Measurements from ENCODE around the gene EFEMP1.

EFEMP1 gene

DNA sequence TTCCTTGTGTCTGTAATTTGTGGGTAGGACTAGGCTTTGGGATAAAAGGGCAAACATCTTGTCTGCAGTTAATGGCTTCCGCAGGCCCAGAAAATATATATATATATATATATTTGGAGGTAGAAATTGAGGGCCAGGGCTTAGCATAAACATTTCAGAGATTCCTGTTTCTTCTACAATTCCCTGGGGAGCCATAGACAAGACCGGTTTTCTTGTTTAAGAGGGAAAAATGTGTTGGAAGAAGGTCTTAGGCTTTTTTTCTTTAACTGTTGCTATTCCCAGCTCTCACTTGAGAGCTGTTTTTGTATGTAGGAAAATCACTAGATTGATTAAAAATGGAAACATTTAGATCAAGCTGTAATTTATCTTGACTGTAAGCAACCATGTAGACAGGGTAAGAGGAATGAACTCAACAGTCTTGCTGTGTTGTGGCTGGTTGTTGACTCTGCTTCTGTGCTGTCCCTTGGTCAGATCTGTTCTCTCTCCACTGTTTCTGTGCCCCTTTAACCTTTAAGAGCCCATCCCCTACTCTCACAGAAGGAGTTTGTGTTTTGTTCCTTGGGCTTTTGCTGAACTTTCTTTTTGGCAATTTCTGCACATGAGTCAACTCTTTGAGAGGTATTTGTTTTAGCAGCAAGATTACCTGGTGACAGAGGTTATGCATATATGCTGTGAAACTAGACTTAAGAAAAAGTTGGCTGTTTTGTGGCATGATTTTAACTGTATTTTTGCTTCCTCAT lies 58.3 kb downstream of the EFEMP1 start:
- H3K4me1 ChIP-seq (ENCODE audit: control insufficient read depth in 2 of 2, insufficient read depth in 1 of 2, low read depth in 1 of 2, low read length in 2 of 2), result no peaks in the 10 kb centered on the region
- H2AK5ac ChIP-seq (ENCODE audit: low read depth, low read length), result no peak overlapping the region
- H3K27ac ChIP-seq (replicated peaks; ENCODE audit: low read length), result no peak overlapping the region
- no peaks in the 10 kb centered on the region for H3K79me1 ChIP-seq (ENCODE audit: low read depth, low read length)
- no peak overlapping the region for H2BK12ac ChIP-seq (ENCODE audit: low read length)
- no peak overlapping the region for H3K4me3 ChIP-seq (ENCODE audit: low read length in 2 of 2)
- H3K4ac ChIP-seq (ENCODE audit: low read length), result no peak overlapping the region
- no peak overlapping the region for H3K18ac ChIP-seq (ENCODE audit: low read length)
- no peak overlapping the region for H2AFZ ChIP-seq (ENCODE audit: low read length)
- WGBS, 2 donors (ENCODE audit: extremely low coverage in 2 of 2, insufficient read length in 2 of 2, insufficient replicate concordance in 1 of 2), result no CpG with 5 or more reads among the region's 2 CpGs
- H2BK15ac ChIP-seq (ENCODE audit: low read length), result no peak overlapping the region
- no peak overlapping the region for H4K8ac ChIP-seq (ENCODE audit: low read depth, low read length)
- H3K9ac ChIP-seq (ENCODE audit: low read depth, low read length, poor library complexity), result no peak overlapping the region
- H3K4me2 ChIP-seq (ENCODE audit: insufficient read depth, low read length, poor library complexity, severe bottlenecking), result no peak overlapping the region
- DNase-seq (ENCODE audit: low spot score), result no peak
- H4K91ac ChIP-seq (ENCODE audit: low read depth, low read length, poor library complexity), result no peak overlapping the region
- no peaks in the 10 kb centered on the region for H3K27me3 ChIP-seq (ENCODE audit: control insufficient read depth in 3 of 3, insufficient read depth in 3 of 3, low read depth in 1 of 3, low read length in 3 of 3)
- H2BK5ac ChIP-seq (ENCODE audit: low read length), result no peak overlapping the region
- H3K36me3 ChIP-seq (replicated peaks in 1 of 2; ENCODE audit: control insufficient read depth in 2 of 2, insufficient read depth in 2 of 2, low read length in 2 of 2), result no peaks in the 10 kb centered on the region
- H3K23ac ChIP-seq (ENCODE audit: low read depth, low read length, poor library complexity), result no peak overlapping the region
- no peak overlapping the region for H2BK120ac ChIP-seq (ENCODE audit: low read depth, low read length)
- no peaks in the 10 kb centered on the region for H3K9me3 ChIP-seq (replicated peaks in 1 of 2; ENCODE audit: control insufficient read depth in 2 of 2, insufficient read depth in 1 of 2, low read depth in 1 of 2, low read length in 2 of 2)
- H3K14ac ChIP-seq (ENCODE audit: low read length), result no peak overlapping the region

DNA sequence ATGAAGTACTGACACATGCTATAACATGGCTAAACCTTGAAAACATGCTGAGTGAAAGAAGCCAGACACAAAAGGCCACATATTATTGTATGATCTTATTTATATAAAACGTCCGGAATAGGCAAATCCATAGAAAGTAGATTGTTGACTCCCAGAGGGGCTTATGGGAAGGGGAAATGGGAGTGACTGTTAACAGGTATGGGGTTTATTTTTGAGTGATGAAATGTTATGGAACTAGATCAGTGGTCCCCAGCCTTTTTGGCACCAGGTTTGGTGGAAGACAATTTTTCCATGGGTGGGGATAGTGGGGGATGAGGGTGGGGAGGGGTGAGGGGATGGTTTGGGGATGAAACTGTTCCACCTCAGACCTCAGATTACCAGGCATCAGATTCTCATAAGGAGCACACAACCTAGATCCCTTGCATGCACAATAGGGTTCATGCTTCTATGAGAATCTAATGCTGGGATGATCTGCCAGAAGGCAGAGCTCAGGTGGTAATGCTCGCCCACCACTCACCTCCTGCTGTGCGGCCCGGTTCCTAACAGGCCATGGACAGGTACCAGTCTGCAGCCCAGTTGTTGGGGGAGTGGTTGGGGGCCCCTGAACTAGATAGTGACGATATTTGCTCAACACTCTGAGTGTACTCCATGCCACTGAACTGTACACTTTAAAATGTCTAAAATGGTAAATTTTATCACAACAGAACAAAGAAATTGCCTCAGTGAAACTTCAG lies 59.1 kb downstream of the EFEMP1 start:
- H3K79me1 ChIP-seq (ENCODE audit: low read depth, low read length), result no peaks in the 10 kb centered on the region

DNA sequence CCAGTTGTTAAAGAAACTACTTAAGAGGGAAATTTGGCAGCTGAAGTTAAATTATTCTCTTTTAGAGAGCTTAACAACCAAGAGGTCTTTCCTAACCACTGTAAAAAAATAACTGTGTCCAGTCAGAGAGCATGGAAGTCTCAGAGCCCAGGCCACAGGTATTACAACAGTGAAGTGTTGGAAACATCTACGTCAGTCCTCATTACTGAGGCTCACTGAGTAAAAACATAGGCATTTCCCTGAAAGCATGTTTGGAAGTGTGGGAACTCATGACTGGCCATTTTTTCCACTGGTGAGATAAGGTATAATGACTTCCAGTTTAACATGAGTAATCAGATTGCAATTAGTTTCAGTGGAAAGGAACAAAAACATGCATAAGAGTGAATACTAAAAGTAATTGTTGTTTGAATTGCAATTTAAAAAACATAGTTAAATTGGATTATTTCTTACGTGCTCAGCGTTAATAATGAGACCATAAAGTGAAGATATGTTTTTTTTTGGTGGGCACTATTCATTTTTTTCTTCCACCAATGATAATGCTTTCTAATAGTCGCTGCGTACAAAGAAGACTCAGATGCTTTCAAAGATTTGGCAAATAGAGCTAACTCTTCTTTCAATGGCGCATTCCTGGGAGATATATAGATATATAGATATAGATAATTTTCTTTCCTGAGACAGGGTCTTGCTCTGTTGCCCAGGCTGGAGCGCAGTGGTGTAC lies 60.8 kb downstream of the EFEMP1 start:
- Histone ChIP-seq H2AFZ (ENCODE audit: low read length) (no peak overlapping the region), H2BK15ac (ENCODE audit: low read length) (no peak overlapping the region), H3K18ac (ENCODE audit: low read length) (no peak overlapping the region), H3K27me3 (ENCODE audit: control insufficient read depth in 3 of 3, insufficient read depth in 3 of 3, low read depth in 1 of 3, low read length in 3 of 3) (no peaks in the 10 kb centered on the region), H2BK12ac (ENCODE audit: low read length) (no peak overlapping the region), H3K79me1 (ENCODE audit: low read depth, low read length) (no peaks in the 10 kb centered on the region), H3K4me1 (ENCODE audit: control insufficient read depth in 2 of 2, insufficient read depth in 1 of 2, low read depth in 1 of 2, low read length in 2 of 2) (no peaks in the 10 kb centered on the region), H3K9me3 (replicated peaks in 1 of 2; ENCODE audit: control insufficient read depth in 2 of 2, insufficient read depth in 1 of 2, low read depth in 1 of 2, low read length in 2 of 2) (no peaks in the 10 kb centered on the region), H2BK5ac (ENCODE audit: low read length) (no peak overlapping the region), H3K14ac (ENCODE audit: low read length) (no peak overlapping the region), H3K27ac (replicated peaks; ENCODE audit: low read length) (no peak overlapping the region), H3K4me3 (ENCODE audit: low read length in 2 of 2) (no peak overlapping the region), H4K91ac (ENCODE audit: low read depth, low read length, poor library complexity) (no peak overlapping the region), H3K4me2 (ENCODE audit: insufficient read depth, low read length, poor library complexity, severe bottlenecking) (no peak overlapping the region), H2BK120ac (ENCODE audit: low read depth, low read length) (no peak overlapping the region), H2AK5ac (ENCODE audit: low read depth, low read length) (no peak overlapping the region), H3K4ac (ENCODE audit: low read length) (no peak overlapping the region), H4K8ac (ENCODE audit: low read depth, low read length) (no peak overlapping the region), H3K23ac (ENCODE audit: low read depth, low read length, poor library complexity) (no peak overlapping the region), H3K9ac (ENCODE audit: low read depth, low read length, poor library complexity) (no peak overlapping the region), H3K36me3 (replicated peaks in 1 of 2; ENCODE audit: control insufficient read depth in 2 of 2, insufficient read depth in 2 of 2, low read length in 2 of 2) (no peaks in the 10 kb centered on the region)
- no peak for DNase-seq (ENCODE audit: low spot score)
- no CpG with 5 or more reads among the region's 7 CpGs for WGBS, 2 donors (ENCODE audit: extremely low coverage in 2 of 2, insufficient read length in 2 of 2, insufficient replicate concordance in 1 of 2)

More for the DNA sequence above, 59.1 kb downstream of the EFEMP1 start:
- Histone ChIP-seq H3K36me3 (replicated peaks in 1 of 2; ENCODE audit: control insufficient read depth in 2 of 2, insufficient read depth in 2 of 2, low read length in 2 of 2) (no peaks in the 10 kb centered on the region), H3K4me1 (ENCODE audit: control insufficient read depth in 2 of 2, insufficient read depth in 1 of 2, low read depth in 1 of 2, low read length in 2 of 2) (no peaks in the 10 kb centered on the region), H2BK120ac (ENCODE audit: low read depth, low read length) (no peak overlapping the region), H3K4ac (ENCODE audit: low read length) (no peak overlapping the region), H2BK5ac (ENCODE audit: low read length) (no peak overlapping the region), H4K91ac (ENCODE audit: low read depth, low read length, poor library complexity) (no peak overlapping the region), H2AFZ (ENCODE audit: low read length) (no peak overlapping the region), H3K14ac (ENCODE audit: low read length) (no peak overlapping the region), H3K9me3 (replicated peaks in 1 of 2; ENCODE audit: control insufficient read depth in 2 of 2, insufficient read depth in 1 of 2, low read depth in 1 of 2, low read length in 2 of 2) (no peaks in the 10 kb centered on the region), H3K27ac (replicated peaks; ENCODE audit: low read length) (no peak overlapping the region), H3K4me2 (ENCODE audit: insufficient read depth, low read length, poor library complexity, severe bottlenecking) (no peak overlapping the region), H3K9ac (ENCODE audit: low read depth, low read length, poor library complexity) (no peak overlapping the region), H3K18ac (ENCODE audit: low read length) (no peak overlapping the region), H2BK15ac (ENCODE audit: low read length) (no peak overlapping the region), H3K27me3 (ENCODE audit: control insufficient read depth in 3 of 3, insufficient read depth in 3 of 3, low read depth in 1 of 3, low read length in 3 of 3) (no peaks in the 10 kb centered on the region), H2AK5ac (ENCODE audit: low read depth, low read length) (no peak overlapping the region), H3K4me3 (ENCODE audit: low read length in 2 of 2) (no peak overlapping the region), H3K23ac (ENCODE audit: low read depth, low read length, poor library complexity) (no peak overlapping the region), H2BK12ac (ENCODE audit: low read length) (no peak overlapping the region), H4K8ac (ENCODE audit: low read depth, low read length) (no peak overlapping the region)
- WGBS, 2 donors (ENCODE audit: extremely low coverage in 2 of 2, insufficient read length in 2 of 2, insufficient replicate concordance in 1 of 2), result no CpG with 5 or more reads among the region's 6 CpGs
- DNase-seq (ENCODE audit: low spot score), result no peak

DNA sequence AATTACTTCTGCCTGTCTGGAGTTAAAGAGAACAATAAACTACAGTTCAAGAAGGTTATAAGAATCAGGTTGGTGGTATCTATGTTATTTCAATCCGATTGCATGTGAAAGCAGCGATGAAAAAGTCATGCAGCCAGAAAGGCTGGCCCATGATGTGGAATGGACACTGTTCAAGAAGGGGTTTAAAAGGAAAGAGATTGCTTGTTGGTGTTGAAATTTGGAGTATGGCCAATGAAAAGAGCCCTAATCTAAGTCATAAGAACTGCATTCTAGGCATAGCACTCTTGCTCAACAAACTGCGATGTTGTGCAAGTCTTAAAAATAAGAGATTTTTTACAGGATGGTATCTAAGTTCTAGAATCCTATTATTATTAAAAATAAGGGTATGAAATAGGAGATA lies 61.3 kb downstream of the EFEMP1 start:
- H3K27ac ChIP-seq (replicated peaks; ENCODE audit: low read length), result no peak overlapping the region

More for the DNA sequence above, 61.3 kb downstream of the EFEMP1 start:
- Histone ChIP-seq H2AFZ (ENCODE audit: low read length) (no peak overlapping the region), H3K79me1 (ENCODE audit: low read depth, low read length) (no peaks in the 10 kb centered on the region), H2AK5ac (ENCODE audit: low read depth, low read length) (no peak overlapping the region), H2BK120ac (ENCODE audit: low read depth, low read length) (no peak overlapping the region), H3K14ac (ENCODE audit: low read length) (no peak overlapping the region), H2BK5ac (ENCODE audit: low read length) (no peak overlapping the region), H3K9ac (ENCODE audit: low read depth, low read length, poor library complexity) (no peak overlapping the region), H3K4me1 (ENCODE audit: control insufficient read depth in 2 of 2, insufficient read depth in 1 of 2, low read depth in 1 of 2, low read length in 2 of 2) (no peaks in the 10 kb centered on the region), H4K8ac (ENCODE audit: low read depth, low read length) (no peak overlapping the region), H3K9me3 (replicated peaks in 1 of 2; ENCODE audit: control insufficient read depth in 2 of 2, insufficient read depth in 1 of 2, low read depth in 1 of 2, low read length in 2 of 2) (no peaks in the 10 kb centered on the region), H3K18ac (ENCODE audit: low read length) (no peak overlapping the region), H2BK12ac (ENCODE audit: low read length) (no peak overlapping the region), H2BK15ac (ENCODE audit: low read length) (no peak overlapping the region), H3K4me2 (ENCODE audit: insufficient read depth, low read length, poor library complexity, severe bottlenecking) (no peak overlapping the region), H3K27me3 (ENCODE audit: control insufficient read depth in 3 of 3, insufficient read depth in 3 of 3, low read depth in 1 of 3, low read length in 3 of 3) (no peaks in the 10 kb centered on the region), H3K4ac (ENCODE audit: low read length) (no peak overlapping the region), H3K36me3 (replicated peaks in 1 of 2; ENCODE audit: control insufficient read depth in 2 of 2, insufficient read depth in 2 of 2, low read length in 2 of 2) (no peaks in the 10 kb centered on the region), H3K4me3 (ENCODE audit: low read length in 2 of 2) (no peak overlapping the region), H4K91ac (ENCODE audit: low read depth, low read length, poor library complexity) (no peak overlapping the region), H3K23ac (ENCODE audit: low read depth, low read length, poor library complexity) (no peak overlapping the region)
- DNase-seq (ENCODE audit: low spot score), result no peak
- no CpG with 5 or more reads among the region's 3 CpGs for WGBS, 2 donors (ENCODE audit: extremely low coverage in 2 of 2, insufficient read length in 2 of 2, insufficient replicate concordance in 1 of 2)

Measured in neuronal stem cell (in vitro differentiated cells).